HFFc6 (cell line): ENCODE data around the gene APBB2. TPM values are rescaled to one million over a fixed set of nuclear protein-coding genes. Genes with fewer than 3 reads are reported as not detected.

ENCODE experiments used
- DNase-seq: peaks from one replicate; pipeline ENCODE4 v3.0.0-alpha.2; 2018
- H3K27ac Mint-ChIP-seq: 2 replicates; pipeline ENCODE4 v1.8.0; 2020; ENCODE audit warnings: mild to moderate bottlenecking, mixed read lengths
- H3K27me3 Mint-ChIP-seq: 2 replicates; pipeline ENCODE4 v1.8.0; 2021; ENCODE audit warnings: mild to moderate bottlenecking, moderate library complexity, mixed read lengths; ENCODE audit not compliant: insufficient read depth
- H3K36me3 Mint-ChIP-seq: 2 replicates; pipeline ENCODE4 v1.8.0; 2021; ENCODE audit warnings: low read depth, mixed read lengths
- H3K4me1 Mint-ChIP-seq: 2 replicates; pipeline ENCODE4 v1.8.0; 2020; ENCODE audit warnings: low read depth, mixed read lengths
- H3K4me3 Mint-ChIP-seq: 2 replicates; pipeline ENCODE4 v1.8.0; 2020; ENCODE audit warnings: mild to moderate bottlenecking, moderate library complexity, mixed read lengths
- H3K9me3 Mint-ChIP-seq: 2 replicates; pipeline ENCODE4 v1.8.0; 2020; ENCODE audit warnings: mild to moderate bottlenecking, mixed read lengths
- CTCF ChIP-seq: fragments of 200-600 bp; sonication (generic); IDR thresholded peaks from 2 replicates; pipeline ENCODE4 v1.5.0; 2021; ENCODE audit warnings: antibody characterized with exemption, mild to moderate bottlenecking
- total RNA-seq, 6 experiments: library from RNA; stranded (reverse); fragmentation: NEBNext Ultra II Directional; extraction: Animal tissue kit (Norgen Biotek cat#: 25700); gene quantifications; 2 replicates in 1 of 6; 3 replicates in 5 of 6; pipeline ENCODE4 v1.2.3, GENCODE V29; 2021

The APBB2 gene
- total RNA-seq, 6 experiments from 2014 or later = 32.4 to 45.5 (median 35.8) TPM

- no peak overlapping the region for H3K27ac Mint-ChIP-seq
- H3K36me3 Mint-ChIP-seq = peaks cover 32% of the 10 kb centered on the region
- H3K9me3 Mint-ChIP-seq = no peaks in the 10 kb centered on the region
- no peak for TF ChIP-seq CTCF
- DNase-seq = no peak
- peaks cover 2% of the 10 kb centered on the region for H3K27me3 Mint-ChIP-seq
- H3K4me3 Mint-ChIP-seq = no peak overlapping the region
- H3K4me1 Mint-ChIP-seq = no peaks in the 10 kb centered on the region
Measured at GRCh38 chr4:40833212-40833611, 381.1 kb downstream of the APBB2 start.

- no peak for TF ChIP-seq CTCF
- H3K27me3 Mint-ChIP-seq = peaks cover 2% of the 10 kb centered on the region
- no peaks in the 10 kb centered on the region for H3K9me3 Mint-ChIP-seq
- no peak for DNase-seq
- no peak overlapping the region for H3K27ac Mint-ChIP-seq
- no peaks in the 10 kb centered on the region for H3K4me1 Mint-ChIP-seq
- H3K4me3 Mint-ChIP-seq = no peak overlapping the region
- peaks cover 36% of the 10 kb centered on the region for H3K36me3 Mint-ChIP-seq
Measured at GRCh38 chr4:40832175-40832574, 382.2 kb downstream of the APBB2 start.

DNA sequence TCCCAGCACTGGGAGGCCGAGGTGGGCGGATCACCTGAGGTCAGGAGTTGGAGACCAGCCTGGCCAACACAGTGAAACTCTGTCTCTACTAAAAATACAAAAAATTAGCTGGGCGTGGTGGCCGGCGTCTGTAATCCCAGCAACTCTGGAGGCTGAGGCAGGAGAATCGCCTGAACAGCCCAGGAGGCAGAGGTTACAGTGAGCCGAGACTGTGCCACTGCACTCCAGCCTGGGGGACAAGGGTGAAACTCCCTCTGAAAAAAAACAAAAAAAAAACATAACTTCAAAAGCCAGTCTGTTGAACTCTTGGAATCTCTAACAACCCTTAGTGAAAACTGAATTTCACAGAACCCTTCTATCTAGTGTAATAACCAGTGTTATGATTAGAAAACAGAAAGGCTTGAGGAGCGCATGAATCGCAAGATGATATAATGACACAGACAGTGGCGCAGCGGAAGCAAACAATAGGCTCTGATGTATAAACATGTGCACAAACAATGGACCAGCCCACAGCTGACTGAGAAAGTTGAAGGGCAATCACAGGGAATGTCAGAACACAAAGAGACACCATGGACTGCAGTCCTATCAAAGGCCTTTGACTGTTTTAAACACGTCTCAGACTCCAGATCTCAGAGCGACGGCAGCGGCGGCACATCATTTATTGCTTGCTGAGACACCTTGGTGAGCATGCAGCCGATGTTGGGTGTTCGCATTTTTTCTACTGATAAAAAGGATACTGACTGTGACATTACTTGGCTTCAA is 383.0 kb downstream of the APBB2 start:
- Mint-ChIP-seq H3K27me3 (peaks cover 2% of the 10 kb centered on the region), H3K9me3 (no peaks in the 10 kb centered on the region), H3K36me3 (peaks cover 36% of the 10 kb centered on the region), H3K27ac (no peak overlapping the region), H3K4me3 (no peak overlapping the region), H3K4me1 (no peaks in the 10 kb centered on the region)
- DNase-seq = no peak
- TF ChIP-seq CTCF = no peak

DNA sequence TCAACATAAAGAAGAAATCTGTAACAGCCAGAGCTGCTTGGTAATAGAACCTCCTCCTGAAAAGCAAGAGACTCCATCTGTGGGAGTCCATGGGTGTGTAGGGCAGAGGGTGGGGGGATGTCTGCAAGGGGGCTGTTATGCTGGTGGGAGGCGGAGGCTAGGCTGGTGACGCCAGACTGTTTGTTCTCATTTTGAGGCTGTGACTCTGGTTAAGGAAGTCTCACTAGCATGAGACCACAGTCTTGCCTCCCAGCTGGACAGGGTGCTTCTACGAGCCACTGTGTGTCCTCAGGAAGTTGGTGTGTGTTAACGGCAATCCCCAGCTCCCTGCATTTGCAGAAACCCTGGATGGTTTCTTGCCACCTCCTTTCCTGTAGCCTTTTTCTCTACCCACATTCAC is 384.8 kb downstream of the APBB2 start:
- Mint-ChIP-seq H3K36me3 (peaks cover 35% of the 10 kb centered on the region; the same call in 1 of the 2 replicates), H3K27me3 (no peaks in the 10 kb centered on the region; the same call in 1 of the 2 replicates), H3K4me3 (no peak overlapping the region), H3K27ac (no peak overlapping the region), H3K4me1 (no peaks in the 10 kb centered on the region), H3K9me3 (no peaks in the 10 kb centered on the region)
- no peak for DNase-seq
- no peak for TF ChIP-seq CTCF

GRCh38 chr4:40828661-40829060 is 385.7 kb downstream of the APBB2 start:
- Mint-ChIP-seq H3K27me3 (no peaks in the 10 kb centered on the region; the same call in 1 of the 2 replicates), H3K9me3 (no peaks in the 10 kb centered on the region), H3K4me1 (no peaks in the 10 kb centered on the region), H3K27ac (no peak overlapping the region), H3K4me3 (no peak overlapping the region), H3K36me3 (peaks cover 29% of the 10 kb centered on the region; the same call in 1 of the 2 replicates)
- no peak for TF ChIP-seq CTCF
- DNase-seq = no peak
